Measurements from ENCODE around the gene SUN5. TPM values are rescaled to one million over a fixed set of nuclear protein-coding genes. Genes with fewer than 3 reads are reported as not detected.
"Not testable (repeated sequence)": the region's sequence is repeated elsewhere in the genome, so short reads cannot be mapped to it uniquely, and the experiment has no call there.

Gene SUN5
- polyA plus RNA-seq, 12 donors = not detected

DNA sequence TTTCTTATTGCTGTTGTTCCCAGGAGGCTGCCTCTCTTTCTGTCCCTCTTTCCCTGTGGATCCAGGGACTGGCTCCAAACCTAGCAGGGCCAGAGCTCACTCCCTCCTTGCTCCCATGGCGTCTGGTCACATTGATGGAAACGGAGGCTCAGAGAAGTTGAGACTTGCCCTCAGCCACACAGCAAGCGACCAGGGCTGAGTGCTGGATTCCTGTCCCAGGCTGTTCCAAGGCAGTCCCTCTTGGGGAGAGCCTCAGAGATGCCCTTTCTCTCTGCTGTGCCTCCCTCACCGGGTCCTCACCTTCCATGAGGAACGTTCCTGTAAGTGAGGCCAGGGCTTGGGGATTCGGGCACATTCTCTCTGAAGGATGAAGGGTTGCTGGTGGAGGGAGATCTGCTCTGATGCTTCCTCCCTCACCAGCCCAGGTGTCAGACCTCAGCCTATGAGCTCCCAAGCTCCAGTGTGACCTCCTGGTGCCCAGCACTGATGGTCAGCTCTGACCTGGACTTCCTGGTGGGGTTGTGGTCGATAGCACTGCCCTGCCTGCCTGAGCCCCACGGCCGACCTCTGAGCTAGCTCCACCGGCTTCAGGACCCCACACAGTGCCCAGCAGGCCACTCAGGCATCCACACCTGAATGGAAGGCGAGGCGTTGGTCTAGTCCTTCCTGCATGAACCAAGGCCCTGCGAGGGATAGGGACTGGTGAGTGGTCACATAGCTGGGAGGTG is 26.8 kb downstream of the SUN5 start:
- no peak for DNase-seq

GRCh38 chr20:32976746-32977145 is 27.5 kb downstream of the SUN5 start:
- no peak for DNase-seq

DNA sequence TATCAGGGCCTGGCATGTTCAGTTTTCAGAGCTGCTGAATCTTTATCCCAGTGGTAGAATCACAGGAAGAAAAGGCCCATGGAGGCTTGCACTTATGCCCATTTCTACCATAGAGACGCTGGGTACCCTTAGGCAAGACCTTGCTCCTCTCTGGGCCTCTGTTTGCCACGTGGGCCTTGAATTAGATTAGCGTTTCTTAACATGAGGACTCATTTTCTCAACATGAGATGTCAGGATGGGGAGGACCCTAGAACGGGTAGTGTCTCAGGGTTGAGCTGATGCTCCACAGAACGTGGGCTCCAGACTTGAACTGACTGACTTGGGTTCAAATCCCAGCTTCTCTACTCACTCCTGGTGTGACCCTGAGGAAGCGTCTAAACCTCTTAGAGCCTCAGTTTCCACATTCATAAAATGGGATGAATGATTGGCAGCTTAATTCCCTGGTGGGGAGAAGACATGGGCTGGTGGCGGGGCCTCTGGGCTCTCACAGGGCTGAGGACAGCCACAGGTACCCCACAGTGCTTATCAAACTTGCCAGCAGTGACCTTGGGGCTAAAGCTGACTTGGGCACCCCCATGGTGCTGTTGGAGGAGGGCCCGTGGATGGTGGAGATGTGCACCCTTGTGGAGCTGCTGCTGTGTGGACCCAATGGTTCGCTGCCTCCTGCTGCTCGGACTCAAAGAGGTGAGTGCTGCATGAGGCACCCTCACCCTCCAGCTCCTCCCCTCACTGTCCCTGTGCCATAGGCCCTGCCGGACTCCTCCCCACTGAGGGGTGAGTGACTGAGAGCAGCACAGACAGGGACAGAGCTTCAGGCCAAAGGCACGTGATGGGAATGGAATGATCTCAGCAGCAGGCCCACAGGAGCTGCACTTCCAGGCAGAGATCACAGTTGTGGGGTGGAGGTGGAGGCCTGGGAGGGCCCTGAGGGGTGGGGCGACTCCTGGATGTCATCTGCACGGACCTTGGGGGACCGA is 28.2 kb downstream of the SUN5 start:
- no peak for DNase-seq

DNA sequence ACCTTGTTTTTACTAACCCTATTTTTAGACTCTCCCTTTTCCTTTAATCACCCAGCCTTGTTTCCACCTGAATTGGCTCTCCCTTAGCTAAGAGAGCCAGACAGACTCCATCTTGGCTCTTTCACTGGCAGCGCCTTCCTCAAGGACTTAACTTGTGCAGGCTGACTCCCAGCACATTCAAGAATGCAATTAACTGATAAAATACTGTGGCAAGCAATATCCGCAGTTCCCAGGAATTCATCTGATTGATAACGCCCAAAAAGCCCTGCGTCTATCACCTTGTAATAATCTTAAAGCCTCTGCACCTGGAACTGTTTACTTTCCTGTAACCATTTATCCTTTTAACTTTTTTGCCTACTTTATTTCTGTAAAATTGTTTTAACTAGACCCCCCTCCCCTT is 29.1 kb downstream of the SUN5 start:
- not testable (repeated sequence) for DNase-seq

GRCh38 chr20:32974204-32975064 is 29.8 kb downstream of the SUN5 start:
- not testable (repeated sequence) for DNase-seq

DNA sequence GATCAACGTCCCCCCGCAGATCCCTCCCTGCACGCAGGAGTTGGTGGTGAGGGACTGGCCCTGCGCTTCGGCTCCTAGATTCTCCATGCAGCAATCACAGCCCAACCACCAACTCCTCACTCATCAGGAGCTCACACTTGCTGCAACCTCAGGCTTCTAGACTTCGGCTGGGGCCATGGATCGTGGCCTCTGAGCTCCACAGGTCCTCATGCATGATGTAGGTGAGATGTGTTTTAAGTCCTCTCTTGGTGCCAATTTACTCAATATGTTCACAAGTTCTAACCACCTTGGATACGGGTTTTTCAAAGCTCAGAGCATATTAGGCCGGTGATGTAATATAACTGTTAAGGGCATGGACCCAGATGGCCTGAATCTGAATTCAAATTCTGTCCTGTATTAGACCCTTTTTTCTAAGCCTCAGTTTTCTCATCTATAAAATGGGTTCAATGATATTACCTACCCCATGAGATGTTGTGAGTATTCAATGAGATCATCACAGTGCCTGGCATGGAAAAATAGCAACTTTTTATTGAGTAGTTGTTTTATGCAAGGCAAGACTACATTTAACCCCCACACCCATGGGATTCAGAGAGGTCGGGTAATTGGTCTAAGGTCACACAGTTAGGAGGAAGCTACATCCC is 31.0 kb downstream of the SUN5 start:
- DNase-seq = no peak

GRCh38 chr20:32972181-32973076 is 31.8 kb downstream of the SUN5 start:
- DNase-seq = no peak

GRCh38 chr20:32971703-32972161 is 32.5 kb downstream of the SUN5 start:
- DNase-seq = no peak

DNA sequence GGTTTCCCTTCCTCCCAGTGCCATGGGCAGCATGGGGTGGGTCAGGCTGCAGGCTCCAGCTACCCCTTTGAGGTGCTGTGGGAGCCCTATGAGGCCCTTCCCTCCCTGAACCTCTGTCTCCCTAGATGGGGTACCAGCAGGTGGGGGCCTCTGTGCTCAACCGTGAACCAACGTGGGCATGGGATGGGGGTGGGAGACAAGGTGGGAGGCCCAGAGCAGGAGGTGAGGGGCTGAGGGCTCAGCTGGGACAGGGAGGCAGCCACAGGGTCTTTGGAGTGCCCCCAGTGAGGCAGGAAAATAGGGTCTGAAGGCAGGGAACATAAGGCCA is 33.3 kb downstream of the SUN5 start:
- no peak for DNase-seq

- no peak for DNase-seq
Measured at GRCh38 chr20:32970115-32970972, 33.9 kb downstream of the SUN5 start.

GRCh38 chr20:32969356-32970114 is 34.7 kb downstream of the SUN5 start:
- DNase-seq = no peak

- DNase-seq = no peak
Measured at GRCh38 chr20:32968478-32969241, 35.6 kb downstream of the SUN5 start.

- DNase-seq = no peak
Measured at GRCh38 chr20:32967961-32968457, 36.2 kb downstream of the SUN5 start.

GRCh38 chr20:32966881-32967781 is 37.1 kb downstream of the SUN5 start:
- DNase-seq = no peak

GRCh38 chr20:32966382-32966781 is 37.9 kb downstream of the SUN5 start:
- no peak for DNase-seq

DNA sequence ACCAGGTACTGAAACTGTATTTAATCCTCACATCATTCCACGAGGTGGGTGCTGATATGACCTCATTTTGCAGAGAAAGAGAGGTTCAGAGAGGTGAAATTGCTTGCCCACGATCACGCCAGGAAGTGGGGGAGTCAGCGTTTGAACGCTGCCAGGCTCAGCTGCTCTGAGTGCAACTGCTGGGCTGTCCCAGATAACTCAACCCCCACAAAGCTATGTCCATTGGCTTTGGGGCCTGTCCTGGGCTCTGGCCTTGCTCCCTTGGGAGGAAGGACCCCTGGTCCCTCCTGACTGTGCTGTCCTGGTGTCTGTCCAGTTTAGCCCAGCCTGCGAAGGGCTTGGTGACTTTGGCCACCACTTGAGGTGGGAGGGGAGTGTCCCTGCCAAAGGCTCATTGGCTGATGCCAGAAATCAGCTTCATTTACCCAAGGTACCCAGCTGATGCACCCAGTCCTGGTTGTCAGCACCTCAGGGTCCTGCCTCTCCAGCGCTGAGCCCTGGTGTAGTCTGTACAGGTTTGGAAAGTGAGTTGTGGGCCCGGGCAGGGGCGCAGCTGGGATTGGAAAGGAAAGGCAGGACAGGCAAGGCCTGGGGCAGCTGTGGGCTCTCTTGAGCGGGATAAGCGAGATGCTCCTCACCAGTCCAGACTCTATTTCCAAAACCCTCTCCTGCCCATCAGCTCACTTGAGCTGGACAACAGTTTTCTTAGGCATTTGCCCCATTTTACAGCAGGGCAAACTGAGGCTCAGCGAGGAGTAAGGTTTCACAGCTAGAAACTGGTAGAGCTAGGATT is 38.5 kb downstream of the SUN5 start:
- DNase-seq = no peak
